DND-41 (cell line): ENCODE data around the gene CLN6.

Experiments used
- ATAC-seq: fragments of 200-7000 bp; cut with Tn5 transposase; 3 replicates; pipeline ENCODE4 v1.9.1; 2021; ENCODE audit warnings: low read depth; ENCODE audit not compliant: insufficient read depth
- DNase-seq: peaks from one replicate; pipeline ENCODE4 v3.0.0-alpha.2; 2020
- H2AFZ ChIP-seq: 2 replicates; pipeline ENCODE4 v1.6.0; 2012; ENCODE audit warnings: low read depth, low read length
- H3K27ac ChIP-seq: 2 replicates; pipeline ENCODE4 v1.5.1; 2012; ENCODE audit warnings: low read length, inconsistent platforms
- H3K27me3 ChIP-seq: fragments of 200-600 bp; sonication (generic); 2 replicates; pipeline ENCODE4 v1.6.0; 2012; ENCODE audit warnings: low read length, mild to moderate bottlenecking, inconsistent platforms; ENCODE audit not compliant: insufficient read depth, poor library complexity
- H3K36me3 ChIP-seq: 2 replicates; pipeline ENCODE4 v1.5.1; 2012; ENCODE audit warnings: low read length, inconsistent platforms; ENCODE audit not compliant: insufficient read depth
- H3K4me1 ChIP-seq: 2 replicates; pipeline ENCODE4 v1.5.1; 2012; ENCODE audit warnings: mild to moderate bottlenecking, low read length; ENCODE audit not compliant: insufficient read depth
- H3K4me2 ChIP-seq: 2 replicates; pipeline ENCODE4 v1.6.0; 2012; ENCODE audit warnings: mild to moderate bottlenecking, moderate library complexity, low read length, inconsistent platforms; ENCODE audit not compliant: insufficient read depth
- H3K4me3 ChIP-seq, 2 experiments: fragments of 200-600 bp in 1 of 2; shearing (Covaris generic) in 1 of 2; 2 replicates each; pipeline ENCODE4 v1.5.1; 2012 to 2016; ENCODE audit warnings: inconsistent platforms in 2 of 2, low read length in 2 of 2, mild to moderate bottlenecking in 2 of 2, low read depth in 1 of 2, moderate library complexity in 1 of 2
- H3K79me2 ChIP-seq: 2 replicates; pipeline ENCODE4 v1.6.0; 2012; ENCODE audit warnings: low read length, inconsistent platforms; ENCODE audit not compliant: insufficient read depth
- H3K9ac ChIP-seq: 2 replicates; pipeline ENCODE4 v1.6.0; 2012; ENCODE audit warnings: low read depth, mild to moderate bottlenecking, inconsistent platforms, low read length, moderate library complexity
- H3K9me3 ChIP-seq: 2 replicates; pipeline ENCODE4 v1.5.1; 2012; ENCODE audit warnings: low read length, moderate library complexity, mild to moderate bottlenecking, inconsistent platforms; ENCODE audit not compliant: insufficient read depth, severe bottlenecking
- H4K20me1 ChIP-seq: 2 replicates; pipeline ENCODE4 v1.6.0; 2012; ENCODE audit warnings: low read length; ENCODE audit not compliant: insufficient read depth
- EZH2 ChIP-seq: IDR thresholded peaks from 3 replicates; pipeline ENCODE4 v1.6.1; 2012; ENCODE audit warnings: borderline replicate concordance, low read depth, mild to moderate bottlenecking, moderate library complexity, low read length, inconsistent platforms; ENCODE audit not compliant: severe bottlenecking
- TF ChIP-seq, protein P1 (sequence below): IDR thresholded peaks from 2 replicates; pipeline ENCODE4 v1.5.1; 2012; ENCODE audit warnings: borderline replicate concordance, low read length, moderate library complexity, mild to moderate bottlenecking; ENCODE audit not compliant: poor library complexity, severe bottlenecking; ENCODE audit errors: extremely low read depth

The CLN6 gene

GRCh38 chr15:68201879-68202261, 27.7 kb downstream of the CLN6 start:
- Histone ChIP-seq H3K4me1 (no peaks in the 10 kb centered on the region), H3K36me3 (peaks cover 14% of the 10 kb centered on the region), H3K27me3 (no peaks in the 10 kb centered on the region), H2AFZ (no peak overlapping the region), H3K79me2 (no peaks in the 10 kb centered on the region; the same call in 1 of the 2 replicates), H3K27ac (no peak overlapping the region), H4K20me1 (peaks cover 24% of the 10 kb centered on the region), H3K4me2 (no peak overlapping the region), H3K9me3 (no peaks in the 10 kb centered on the region), H3K4me3 (no peak overlapping the region), H3K9ac (no peak overlapping the region)
- TF ChIP-seq, protein P1, sequence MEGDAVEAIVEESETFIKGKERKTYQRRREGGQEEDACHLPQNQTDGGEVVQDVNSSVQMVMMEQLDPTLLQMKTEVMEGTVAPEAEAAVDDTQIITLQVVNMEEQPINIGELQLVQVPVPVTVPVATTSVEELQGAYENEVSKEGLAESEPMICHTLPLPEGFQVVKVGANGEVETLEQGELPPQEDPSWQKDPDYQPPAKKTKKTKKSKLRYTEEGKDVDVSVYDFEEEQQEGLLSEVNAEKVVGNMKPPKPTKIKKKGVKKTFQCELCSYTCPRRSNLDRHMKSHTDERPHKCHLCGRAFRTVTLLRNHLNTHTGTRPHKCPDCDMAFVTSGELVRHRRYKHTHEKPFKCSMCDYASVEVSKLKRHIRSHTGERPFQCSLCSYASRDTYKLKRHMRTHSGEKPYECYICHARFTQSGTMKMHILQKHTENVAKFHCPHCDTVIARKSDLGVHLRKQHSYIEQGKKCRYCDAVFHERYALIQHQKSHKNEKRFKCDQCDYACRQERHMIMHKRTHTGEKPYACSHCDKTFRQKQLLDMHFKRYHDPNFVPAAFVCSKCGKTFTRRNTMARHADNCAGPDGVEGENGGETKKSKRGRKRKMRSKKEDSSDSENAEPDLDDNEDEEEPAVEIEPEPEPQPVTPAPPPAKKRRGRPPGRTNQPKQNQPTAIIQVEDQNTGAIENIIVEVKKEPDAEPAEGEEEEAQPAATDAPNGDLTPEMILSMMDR, result no peak
- TF ChIP-seq EZH2, result no peak
- ATAC-seq (no peak), DNase-seq (no peak)

GRCh38 chr15:68201153-68201878, 28.2 kb downstream of the CLN6 start:
- H3K9me3 ChIP-seq, result no peaks in the 10 kb centered on the region
- H3K9ac ChIP-seq, result no peak overlapping the region
- no peak for TF ChIP-seq EZH2
- TF ChIP-seq, protein P1, result no peak
- ATAC-seq, result no peak
- no peak overlapping the region for H3K4me2 ChIP-seq
- peaks cover 20% of the 10 kb centered on the region for H4K20me1 ChIP-seq
- H3K27me3 ChIP-seq, result no peaks in the 10 kb centered on the region
- no peaks in the 10 kb centered on the region for H3K4me1 ChIP-seq
- no peak overlapping the region for H3K4me3 ChIP-seq
- DNase-seq, result no peak
- H3K27ac ChIP-seq, result no peak overlapping the region
- H3K79me2 ChIP-seq, result no peaks in the 10 kb centered on the region; the same call in 1 of the 2 replicates
- H2AFZ ChIP-seq, result no peak overlapping the region
- H3K36me3 ChIP-seq, result peaks cover 15% of the 10 kb centered on the region

DNA sequence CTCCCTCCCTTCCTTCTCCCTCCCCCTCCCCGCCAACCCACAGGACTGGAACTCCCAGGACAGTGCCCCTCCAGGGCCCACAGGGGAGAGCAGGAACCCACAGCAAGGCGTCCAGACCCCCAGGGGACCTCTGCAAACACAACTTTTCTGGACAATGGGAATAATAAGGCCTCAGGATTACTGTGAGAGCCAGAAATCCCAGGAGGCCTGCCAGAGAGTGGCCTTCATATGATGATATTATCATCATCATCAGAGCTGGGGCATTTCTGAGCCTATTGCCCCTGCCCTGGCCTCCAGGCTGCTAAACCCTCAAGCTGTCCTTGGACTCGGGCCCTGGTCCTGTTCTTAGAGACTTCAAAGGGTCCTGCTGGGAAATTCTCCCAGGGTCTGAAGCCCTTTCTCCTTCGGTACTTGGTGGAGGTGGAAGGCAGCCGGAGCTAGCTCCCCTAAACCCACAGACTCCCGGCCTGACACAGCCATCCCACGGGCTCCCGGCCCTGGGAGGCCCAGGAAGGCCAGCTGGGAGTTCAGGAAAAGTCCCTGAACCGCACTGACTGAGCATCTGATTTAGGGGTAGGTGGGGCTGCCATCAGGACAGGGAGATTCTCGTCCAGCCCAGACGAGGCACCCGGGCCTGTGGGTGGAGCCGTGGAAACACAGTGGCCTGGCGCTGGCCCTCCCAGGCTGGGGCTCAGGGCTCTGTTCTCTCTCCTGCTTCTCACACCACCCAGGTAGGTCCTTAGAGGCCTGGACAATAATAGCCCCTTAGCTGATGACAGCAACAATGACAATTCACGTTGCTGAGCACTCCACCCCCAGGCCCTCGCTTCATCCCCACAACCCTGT, 29.3 kb downstream of the CLN6 start:
- H3K36me3 ChIP-seq, result peaks cover 16% of the 10 kb centered on the region
- no peak overlapping the region for H2AFZ ChIP-seq
- H3K27ac ChIP-seq, result no peak overlapping the region
- H4K20me1 ChIP-seq, result peaks cover 17% of the 10 kb centered on the region
- TF ChIP-seq EZH2, result no peak
- TF ChIP-seq, protein P1, result no peak
- no peaks in the 10 kb centered on the region for H3K27me3 ChIP-seq
- no peak for ATAC-seq
- H3K4me2 ChIP-seq, result no peak overlapping the region
- DNase-seq, result no peak
- H3K9me3 ChIP-seq, result no peaks in the 10 kb centered on the region
- no peak overlapping the region for H3K4me3 ChIP-seq
- no peaks in the 10 kb centered on the region for H3K4me1 ChIP-seq
- H3K9ac ChIP-seq, result no peak overlapping the region
- H3K79me2 ChIP-seq, result no peaks in the 10 kb centered on the region; the same call in 1 of the 2 replicates
